OCI-LY1 (cell line): ENCODE results near the gene TRIM77.
"Not testable (repeated sequence)": the region's sequence is repeated elsewhere in the genome, so short reads cannot be mapped to it uniquely, and the experiment has no call there.

Experiments used
- EZH2 ChIP-seq: fragments of 200-600 bp; sonication (generic), shearing (Covaris generic); IDR thresholded peaks from 2 replicates; pipeline ENCODE4 v1.8.0; 2017; ENCODE audit warnings: borderline replicate concordance, mixed run types, mild to moderate bottlenecking, antibody characterized with exemption, low read length, moderate library complexity, mixed read lengths
- TF ChIP-seq, protein P1 (sequence below): fragments of 200-600 bp; sonication (generic), shearing (Covaris generic); IDR thresholded peaks from 2 replicates; pipeline ENCODE4 v1.5.1; 2017; ENCODE audit warnings: mild to moderate bottlenecking, antibody characterized with exemption, low read length, moderate library complexity, mixed read lengths

DNA sequence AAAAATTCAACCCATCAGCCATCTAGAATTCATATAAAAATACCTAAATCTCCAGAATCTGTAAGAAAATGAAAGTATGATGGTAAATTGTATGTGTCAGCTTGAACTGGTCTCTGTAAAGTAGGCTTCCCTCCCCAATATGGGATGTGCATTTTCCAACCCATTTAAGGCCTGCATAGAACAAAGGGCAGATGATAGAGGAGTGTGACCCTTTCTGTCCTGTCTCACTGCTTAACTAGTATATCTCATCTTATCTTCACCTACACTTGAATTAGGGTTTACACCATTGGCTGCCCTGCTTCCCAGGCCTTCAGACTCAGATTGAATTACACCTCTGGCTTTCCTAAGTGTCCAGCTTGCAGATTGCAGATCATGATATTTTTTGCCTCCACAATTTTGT, 40.7 kb downstream of the TRIM77 start:
- TF ChIP-seq, protein P1, sequence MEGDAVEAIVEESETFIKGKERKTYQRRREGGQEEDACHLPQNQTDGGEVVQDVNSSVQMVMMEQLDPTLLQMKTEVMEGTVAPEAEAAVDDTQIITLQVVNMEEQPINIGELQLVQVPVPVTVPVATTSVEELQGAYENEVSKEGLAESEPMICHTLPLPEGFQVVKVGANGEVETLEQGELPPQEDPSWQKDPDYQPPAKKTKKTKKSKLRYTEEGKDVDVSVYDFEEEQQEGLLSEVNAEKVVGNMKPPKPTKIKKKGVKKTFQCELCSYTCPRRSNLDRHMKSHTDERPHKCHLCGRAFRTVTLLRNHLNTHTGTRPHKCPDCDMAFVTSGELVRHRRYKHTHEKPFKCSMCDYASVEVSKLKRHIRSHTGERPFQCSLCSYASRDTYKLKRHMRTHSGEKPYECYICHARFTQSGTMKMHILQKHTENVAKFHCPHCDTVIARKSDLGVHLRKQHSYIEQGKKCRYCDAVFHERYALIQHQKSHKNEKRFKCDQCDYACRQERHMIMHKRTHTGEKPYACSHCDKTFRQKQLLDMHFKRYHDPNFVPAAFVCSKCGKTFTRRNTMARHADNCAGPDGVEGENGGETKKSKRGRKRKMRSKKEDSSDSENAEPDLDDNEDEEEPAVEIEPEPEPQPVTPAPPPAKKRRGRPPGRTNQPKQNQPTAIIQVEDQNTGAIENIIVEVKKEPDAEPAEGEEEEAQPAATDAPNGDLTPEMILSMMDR, result not testable (repeated sequence)
- TF ChIP-seq EZH2, result not testable (repeated sequence)
